MM.1S (cell line): ENCODE data around the gene PTK7.

ENCODE experiments used
- DNase-seq: peaks from one replicate; pipeline ENCODE4 v3.0.0-alpha.2; 2015
- H2AFZ ChIP-seq: fragments of 300-600 bp; sonication (generic); 2 replicates; pipeline ENCODE4 v1.6.0; 2016; ENCODE audit warnings: antibody characterized with exemption, low read length
- H3F3A ChIP-seq: fragments of 300-600 bp; sonication (generic); 2 replicates; pipeline ENCODE4 v1.6.1; 2016; ENCODE audit warnings: mild to moderate bottlenecking, antibody characterized with exemption, low read length, moderate library complexity, mixed read lengths; ENCODE audit not compliant: insufficient read depth
- H3K27ac ChIP-seq: fragments of 300-600 bp; sonication (generic); 2 replicates; pipeline ENCODE4 v1.5.1; 2016; ENCODE audit warnings: mild to moderate bottlenecking, low read length
- H3K27me3 ChIP-seq: fragments of 300-600 bp; sonication (generic); replicated peaks from 2 replicates; pipeline ENCODE4 v1.6.0; 2016; ENCODE audit warnings: low read length; ENCODE audit not compliant: insufficient read depth
- H3K36me3 ChIP-seq: fragments of 300-600 bp; sonication (generic); replicated peaks from 2 replicates; pipeline ENCODE4 v1.6.1; 2016; ENCODE audit warnings: mild to moderate bottlenecking, low read length, mixed read lengths; ENCODE audit not compliant: insufficient read depth
- H3K4me1 ChIP-seq: fragments of 300-600 bp; sonication (generic); 2 replicates; pipeline ENCODE4 v1.6.1; 2016; ENCODE audit warnings: low read length, mixed read lengths
- H3K4me2 ChIP-seq: fragments of 300-600 bp; sonication (generic); 2 replicates; pipeline ENCODE4 v1.6.0; 2016; ENCODE audit warnings: low read depth, low read length
- H3K4me3 ChIP-seq: fragments of 300-600 bp; sonication (generic); 2 replicates; pipeline ENCODE4 v1.5.1; 2016; ENCODE audit warnings: low read length, mixed read lengths
- H3K79me2 ChIP-seq: fragments of 300-600 bp; sonication (generic); 2 replicates; pipeline ENCODE4 v1.6.1; 2016; ENCODE audit warnings: mixed run types, low read length, mixed read lengths
- H3K9ac ChIP-seq: fragments of 300-600 bp; sonication (generic); 2 replicates; pipeline ENCODE4 v1.6.1; 2016; ENCODE audit warnings: low read length, mixed read lengths
- H3K9me2 ChIP-seq: fragments of 300-600 bp; sonication (generic); replicated peaks from 2 replicates; pipeline ENCODE4 v1.6.1; 2016; ENCODE audit warnings: mild to moderate bottlenecking, low read length, mixed read lengths; ENCODE audit not compliant: insufficient read depth
- H3K9me3 ChIP-seq: fragments of 300-600 bp; sonication (generic); replicated peaks from 2 replicates; pipeline ENCODE4 v1.6.1; 2016; ENCODE audit warnings: mild to moderate bottlenecking, low read length, mixed read lengths; ENCODE audit not compliant: insufficient read depth
- H4K20me1 ChIP-seq: fragments of 300-600 bp; sonication (generic); 2 replicates; pipeline ENCODE4 v1.6.1; 2016; ENCODE audit warnings: mild to moderate bottlenecking, low read length, moderate library complexity, mixed read lengths; ENCODE audit not compliant: insufficient read depth
- CTCF ChIP-seq: fragments of 300-600 bp; sonication (generic); IDR thresholded peaks from 2 replicates; pipeline ENCODE4 v1.5.1; 2016; ENCODE audit warnings: antibody characterized with exemption, low read length, mixed read lengths
- EZH2 ChIP-seq: fragments of 300-600 bp; sonication (generic); optimal IDR thresholded peaks from 2 replicates; pipeline ENCODE3; 2017; ENCODE audit warnings: low read depth, mild to moderate bottlenecking, antibody characterized with exemption, low read length, mixed read lengths
- EZH2phosphoT487 ChIP-seq: fragments of 300-600 bp; sonication (generic); IDR thresholded peaks from 2 replicates; pipeline ENCODE4 v1.6.1; 2018; ENCODE audit warnings: antibody characterized with exemption, low read length

The PTK7 gene

DNA sequence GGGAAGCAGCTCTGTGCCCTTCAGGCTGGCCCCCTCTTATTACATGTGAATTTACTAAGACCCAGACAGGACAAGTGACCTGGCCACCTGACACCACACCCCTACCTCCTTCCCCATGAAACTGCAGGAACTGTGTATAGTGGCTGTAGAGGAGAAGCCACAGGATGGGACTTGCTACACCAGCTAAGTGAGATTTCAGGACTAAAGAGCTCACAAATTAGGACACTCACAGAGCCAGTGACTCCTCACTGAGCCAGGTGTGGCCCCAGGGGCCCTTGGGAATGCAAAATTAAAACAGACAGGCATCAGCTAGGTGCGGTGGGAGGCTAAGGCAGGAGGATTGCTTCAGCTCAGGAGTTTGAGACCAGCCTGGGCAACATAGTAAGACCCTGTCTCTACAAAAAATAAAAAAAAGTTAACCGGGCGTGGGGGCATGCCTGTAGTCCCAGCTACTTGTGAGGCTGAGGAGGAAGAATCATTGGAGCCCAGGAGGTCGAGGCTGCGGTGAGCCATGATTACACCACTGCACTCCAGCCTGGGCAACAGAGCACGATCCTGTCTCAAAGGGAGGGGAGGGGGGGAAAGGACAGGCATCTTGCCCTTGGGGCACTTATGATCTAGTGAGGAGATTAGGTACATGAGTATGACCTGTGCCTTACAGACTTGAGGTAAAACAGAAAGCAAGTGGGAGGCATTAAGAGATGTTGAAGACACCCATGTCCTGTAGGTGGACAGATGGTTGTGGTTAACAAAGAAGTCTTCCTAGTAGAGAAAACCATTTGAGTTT is 71.8 kb downstream of the PTK7 start:
- no peaks in the 10 kb centered on the region for H3K9me2 ChIP-seq
- H3K27ac ChIP-seq, result no peak overlapping the region
- H3K36me3 ChIP-seq, result no peaks in the 10 kb centered on the region
- DNase-seq, result no peak
- H4K20me1 ChIP-seq, result no peaks in the 10 kb centered on the region
- H3K9ac ChIP-seq, result no peak overlapping the region
- H3K4me1 ChIP-seq, result 0 out of 2 replicates have a peak, but pooled peaks cover 4% of the 10 kb centered on the region
- H3K4me2 ChIP-seq, result no peak overlapping the region
- no peak for TF ChIP-seq EZH2
- no peak for TF ChIP-seq EZH2phosphoT487
- no peak for TF ChIP-seq CTCF
- H3K79me2 ChIP-seq, result no peaks in the 10 kb centered on the region
- no peak overlapping the region for H3K4me3 ChIP-seq
- no peaks in the 10 kb centered on the region for H3K27me3 ChIP-seq
- H3K9me3 ChIP-seq, result no peaks in the 10 kb centered on the region
- no peak overlapping the region for H2AFZ ChIP-seq
- no peaks in the 10 kb centered on the region for H3F3A ChIP-seq

DNA sequence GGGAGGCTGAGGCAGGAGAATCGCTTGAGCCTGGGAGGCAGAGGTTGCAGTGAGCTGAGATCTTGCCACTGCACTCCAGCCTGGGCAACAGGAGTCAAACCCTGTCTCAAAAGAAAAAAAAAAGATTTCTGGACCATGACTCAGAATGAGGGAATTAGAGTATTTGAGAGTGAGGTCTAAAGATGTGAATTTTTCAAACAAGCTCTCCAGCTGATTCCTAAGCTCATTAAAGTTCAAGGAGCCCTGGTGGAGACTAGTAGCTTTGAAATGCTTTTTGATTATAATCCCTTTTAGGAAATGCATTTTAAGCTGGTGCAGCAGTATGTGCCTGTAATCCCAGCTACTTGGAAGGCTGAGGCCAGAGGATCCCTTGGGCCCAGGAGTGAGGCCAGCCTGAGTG is 73.2 kb downstream of the PTK7 start:
- DNase-seq, result no peak
- TF ChIP-seq EZH2, result no peak
- no peak for TF ChIP-seq EZH2phosphoT487
- no peak for TF ChIP-seq CTCF
- no peaks in the 10 kb centered on the region for H3K9me2 ChIP-seq
- no peaks in the 10 kb centered on the region for H3F3A ChIP-seq
- H3K4me1 ChIP-seq, result no peaks in the 10 kb centered on the region
- H3K36me3 ChIP-seq, result no peaks in the 10 kb centered on the region
- no peaks in the 10 kb centered on the region for H3K9me3 ChIP-seq
- H3K27ac ChIP-seq, result no peak overlapping the region
- H2AFZ ChIP-seq, result no peak overlapping the region
- no peaks in the 10 kb centered on the region for H3K79me2 ChIP-seq
- H3K4me2 ChIP-seq, result no peak overlapping the region
- H3K9ac ChIP-seq, result no peak overlapping the region
- no peaks in the 10 kb centered on the region for H3K27me3 ChIP-seq
- H4K20me1 ChIP-seq, result no peaks in the 10 kb centered on the region
- no peak overlapping the region for H3K4me3 ChIP-seq

DNA sequence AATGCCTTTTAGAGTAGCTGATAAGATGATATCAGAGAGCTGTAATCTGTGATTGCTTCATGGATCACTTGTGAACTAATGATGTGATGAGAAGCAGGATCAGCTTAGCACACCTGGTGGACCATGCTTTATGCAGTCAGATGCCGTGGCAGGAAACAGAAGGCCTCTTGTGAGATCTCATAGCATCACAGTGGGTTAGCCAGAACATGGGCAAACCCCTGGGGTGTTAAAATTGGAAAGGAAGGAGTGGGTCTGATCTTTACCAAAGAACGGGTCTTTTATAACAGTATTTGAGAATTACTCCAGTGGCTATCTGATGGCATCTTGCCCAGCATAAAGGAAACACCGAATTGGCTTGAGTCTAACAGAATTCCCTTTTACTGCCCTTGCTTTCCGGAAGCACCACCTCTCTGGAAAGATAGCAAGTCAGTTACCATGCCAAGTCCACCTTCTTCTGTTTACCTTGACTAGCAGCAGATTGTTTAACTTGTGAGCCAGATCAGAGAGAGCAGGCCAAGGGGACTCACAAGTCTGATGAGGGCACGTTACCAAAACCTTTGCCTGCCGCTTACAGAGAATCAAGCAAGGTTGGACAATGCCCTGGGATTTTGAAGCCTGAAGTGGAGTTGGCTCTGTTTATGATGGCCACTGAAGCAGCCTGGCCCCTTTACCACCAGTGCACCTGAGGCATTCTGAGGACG is 74.1 kb downstream of the PTK7 start:
- Histone ChIP-seq H3K27me3 (no peaks in the 10 kb centered on the region), H3K9me2 (no peaks in the 10 kb centered on the region)

More for the DNA sequence above, 74.1 kb downstream of the PTK7 start:
- H4K20me1 ChIP-seq, result no peaks in the 10 kb centered on the region
- H3K9me3 ChIP-seq, result no peaks in the 10 kb centered on the region
- no peak overlapping the region for H3K27ac ChIP-seq
- no peak overlapping the region for H3K9ac ChIP-seq
- no peaks in the 10 kb centered on the region for H3K79me2 ChIP-seq
- H3K4me3 ChIP-seq, result no peak overlapping the region
- no peaks in the 10 kb centered on the region for H3K36me3 ChIP-seq
- no peaks in the 10 kb centered on the region for H3F3A ChIP-seq
- DNase-seq, result no peak
- H2AFZ ChIP-seq, result no peak overlapping the region
- no peaks in the 10 kb centered on the region for H3K4me1 ChIP-seq
- TF ChIP-seq EZH2phosphoT487 (no peak), CTCF (no peak), EZH2 (no peak)
- H3K4me2 ChIP-seq, result no peak overlapping the region
